ENCODE data around the gene CATSPER3. TPM values are rescaled to one million over a fixed set of nuclear protein-coding genes. Genes with fewer than 3 reads are reported as not detected.

Gene CATSPER3
- polyA plus RNA-seq, 1 donor (not counting 4 experiments of a cell fraction or from before 2014, with no cell fraction given) = 0.31 TPM

GRCh38 chr5:135030956-135031812 is 63.5 kb downstream of the CATSPER3 start:
- DNase-seq (ENCODE audit: low read depth, low spot score) = no peak
- H3K4me3 ChIP-seq (ENCODE audit: control insufficient read depth in 2 of 3, extremely low read depth in 1 of 3, insufficient read depth in 2 of 3, low read depth in 1 of 3, low read length in 3 of 3) = peak overlapping the region in 2 of 3 experiments; percentile 9 to 42
- peaks cover 92% of the 10 kb centered on the region for H3K27me3 ChIP-seq (ENCODE audit: control insufficient read depth, extremely low read depth, insufficient read depth, low read length)
- H3K27ac ChIP-seq (ENCODE audit: control insufficient read depth, insufficient read depth, low read length) = no peak overlapping the region
- no peaks in the 10 kb centered on the region for H3K79me2 ChIP-seq (ENCODE audit: control insufficient read depth, insufficient read depth, low read length)
- H3K9ac ChIP-seq (ENCODE audit: control insufficient read depth, extremely low read depth, insufficient read depth, low read length) = no peak overlapping the region
- peak; percentile 95 for TF ChIP-seq EZH2 (IDR thresholded peaks at IDR 0.05; ENCODE audit: low read length)
- TF ChIP-seq CTCF (optimal IDR thresholded peaks at IDR 0.05 in 1 of 3, IDR thresholded peaks at IDR 0.05 in 1 of 3, conservative IDR thresholded peaks at IDR 0.05 in 1 of 3; ENCODE audit: extremely low read depth in 1 of 3, insufficient read depth in 2 of 3, low read length in 3 of 3) = no peak
- FAIRE-seq = no peak
- no peaks in the 10 kb centered on the region for H3K36me3 ChIP-seq (ENCODE audit: control insufficient read depth in 2 of 2, extremely low read depth in 1 of 2, insufficient read depth in 2 of 2, low read length in 2 of 2)
- H2AFZ ChIP-seq (ENCODE audit: control insufficient read depth, low read length) = peak overlapping the region; percentile 3
- dilution Hi-C loops (cut with MboI; ENCODE audit: extremely low pct_ligation_motif_present, low sequenced_read_pairs) = no loop called here
- H3K9me3 ChIP-seq (ENCODE audit: control insufficient read depth, low read depth, low read length) = peaks cover 10% of the 10 kb centered on the region
- H3K4me2 ChIP-seq (ENCODE audit: control insufficient read depth, extremely low read depth, insufficient read depth, low read depth, low read length) = peak overlapping the region; percentile 67
- H3K4me1 ChIP-seq (ENCODE audit: control insufficient read depth, extremely low read depth, insufficient read depth, low read length) = peaks cover 7% of the 10 kb centered on the region
- no peaks in the 10 kb centered on the region for H3K9me1 ChIP-seq (ENCODE audit: control insufficient read depth, extremely low read depth, insufficient read depth, low read length)
- H4K20me1 ChIP-seq (ENCODE audit: control insufficient read depth, extremely low read depth, insufficient read depth, low read length) = peaks cover 4% of the 10 kb centered on the region

GRCh38 chr5:135031813-135032694 is 64.3 kb downstream of the CATSPER3 start:
- Histone ChIP-seq H3K4me3 (ENCODE audit: control insufficient read depth in 2 of 3, extremely low read depth in 1 of 3, insufficient read depth in 2 of 3, low read depth in 1 of 3, low read length in 3 of 3) (peak overlapping the region; percentile 27 to 60 (median 38)), H3K4me2 (ENCODE audit: control insufficient read depth, extremely low read depth, insufficient read depth, low read depth, low read length) (peak overlapping the region; percentile 94), H3K36me3 (ENCODE audit: control insufficient read depth in 2 of 2, extremely low read depth in 1 of 2, insufficient read depth in 2 of 2, low read length in 2 of 2) (no peaks in the 10 kb centered on the region), H3K4me1 (ENCODE audit: control insufficient read depth, extremely low read depth, insufficient read depth, low read length) (peaks cover 7% of the 10 kb centered on the region), H4K20me1 (ENCODE audit: control insufficient read depth, extremely low read depth, insufficient read depth, low read length) (peaks cover 4% of the 10 kb centered on the region), H3K27me3 (ENCODE audit: control insufficient read depth, extremely low read depth, insufficient read depth, low read length) (peaks cover 92% of the 10 kb centered on the region), H3K9me1 (ENCODE audit: control insufficient read depth, extremely low read depth, insufficient read depth, low read length) (no peaks in the 10 kb centered on the region), H3K9ac (ENCODE audit: control insufficient read depth, extremely low read depth, insufficient read depth, low read length) (no peak overlapping the region), H2AFZ (ENCODE audit: control insufficient read depth, low read length) (no peak overlapping the region), H3K27ac (ENCODE audit: control insufficient read depth, insufficient read depth, low read length) (no peak overlapping the region), H3K9me3 (ENCODE audit: control insufficient read depth, low read depth, low read length) (peaks cover 10% of the 10 kb centered on the region), H3K79me2 (ENCODE audit: control insufficient read depth, insufficient read depth, low read length) (no peaks in the 10 kb centered on the region)
- dilution Hi-C loops (cut with MboI; ENCODE audit: extremely low pct_ligation_motif_present, low sequenced_read_pairs) = no loop called here
- no peak for TF ChIP-seq CTCF (optimal IDR thresholded peaks at IDR 0.05 in 1 of 3, IDR thresholded peaks at IDR 0.05 in 1 of 3, conservative IDR thresholded peaks at IDR 0.05 in 1 of 3; ENCODE audit: extremely low read depth in 1 of 3, insufficient read depth in 2 of 3, low read length in 3 of 3)
- TF ChIP-seq EZH2 (IDR thresholded peaks at IDR 0.05; ENCODE audit: low read length) = no peak
- DNase-seq (ENCODE audit: low read depth, low spot score) (no peak), FAIRE-seq (no peak)
